GM12878 (cell line): ENCODE data around the gene CCL15. TPM values are rescaled to one million over a fixed set of nuclear protein-coding genes. Genes with fewer than 3 reads are reported as not detected.
A peak's percentile ranks its signal among the peaks of the same experiment; 100 is the strongest.

Experiments
- ATAC-seq: fragments of 200-7000 bp; cut with Tn5 transposase; 3 replicates; pipeline ENCODE4 v1.9.1; 2020; ENCODE audit warnings: mild to moderate bottlenecking, moderate library complexity
- BruUV-seq: library from RNA; stranded (reverse); fragments of 400-500 nt; replicated peaks from 2 replicates; lab custom pipeline; 2021; lab: Mats Ljungman, UMichigan
- CTCF ChIA-PET: fragments of 300-600 bp; sonication (Branson Sonifier 250); formaldehyde crosslinking; extraction: SDS; loops from one replicate; lab custom pipeline; 2021; ENCODE audit warnings: inconsistent platforms; lab: Yijun Ruan, JAX
- POLR2A ChIA-PET: fragments of 350-600 bp; formaldehyde crosslinking; extraction: SDS; loops from one replicate; lab custom pipeline; 2021; ENCODE audit warnings: inconsistent platforms; lab: Charles Lee
- RAD21 ChIA-PET: fragments of 300-600 bp; sonication (Branson Sonifier 250); formaldehyde crosslinking; loops from one replicate; lab custom pipeline; 2023; ENCODE audit warnings: antibody characterized with exemption; ENCODE audit not compliant: unreplicated experiment; lab: Charles Lee
- SMC1A ChIA-PET: fragments of 300-600 bp; sonication (Branson Sonifier 250); formaldehyde crosslinking; loops from one replicate; lab custom pipeline; 2023; ENCODE audit not compliant: unreplicated experiment, uncharacterized antibody; lab: Charles Lee
- DNase-seq: peaks from one replicate; pipeline ENCODE4 v3.0.0-alpha.2; 2011; ENCODE audit warnings: low read depth, low spot score
- FAIRE-seq: peaks from 3 replicates; lab custom pipeline; 2011; peaks lifted over from hg19 to GRCh38; lab: Jason Lieb, UNC
- H2AFZ ChIP-seq: 2 replicates; pipeline ENCODE4 v1.6.0; 2011; ENCODE audit warnings: low read depth, low read length, control low read depth; ENCODE audit not compliant: control insufficient read depth
- H3K27ac ChIP-seq: 2 replicates; pipeline ENCODE4 v1.5.1; 2011; ENCODE audit warnings: control low read depth; ENCODE audit not compliant: control insufficient read depth, insufficient read depth
- H3K27me3 ChIP-seq, 2 experiments: replicated peaks in 1 of 2; 2 replicates each; pipeline versions ENCODE4 v1.6.0 to v1.6.1; 2011; ENCODE audit warnings: low read length in 1 of 2; ENCODE audit not compliant: control insufficient read depth in 2 of 2, insufficient read depth in 2 of 2
- H3K36me3 ChIP-seq, 2 experiments: 2 replicates each; pipeline ENCODE4 v1.5.1; 2011; ENCODE audit warnings: low read length in 1 of 2; ENCODE audit not compliant: control insufficient read depth in 2 of 2, insufficient read depth in 2 of 2
- H3K4me1 ChIP-seq: 2 replicates; pipeline ENCODE4 v1.6.1; 2011; ENCODE audit warnings: mild to moderate bottlenecking, low read length, moderate library complexity, mixed read lengths; ENCODE audit not compliant: control insufficient read depth, insufficient read depth
- H3K4me2 ChIP-seq: 2 replicates; pipeline ENCODE4 v1.6.0; 2011; ENCODE audit warnings: control low read depth; ENCODE audit not compliant: control insufficient read depth, insufficient read depth
- H3K4me3 ChIP-seq: fragments of 200-600 bp; sonication (generic); 2 replicates; pipeline ENCODE4 v1.5.1; 2016
- H3K79me2 ChIP-seq: 2 replicates; pipeline ENCODE4 v1.6.0; 2011; ENCODE audit warnings: low read length; ENCODE audit not compliant: control insufficient read depth, insufficient read depth
- H3K9ac ChIP-seq: 2 replicates; pipeline ENCODE4 v1.8.0; 2011; ENCODE audit warnings: low read length, control low read depth, mixed read lengths; ENCODE audit not compliant: control insufficient read depth, insufficient read depth
- H3K9me3 ChIP-seq: replicated peaks from 3 replicates; pipeline ENCODE4 v1.5.1; 2011; ENCODE audit warnings: mild to moderate bottlenecking, low read length; ENCODE audit not compliant: control insufficient read depth, insufficient read depth
- H4K20me1 ChIP-seq: 2 replicates; pipeline ENCODE4 v1.6.0; 2011; ENCODE audit not compliant: control insufficient read depth, insufficient read depth
- DPF2 ChIP-seq: fragments of 450-650 bp; IDR thresholded peaks from 2 replicates; pipeline ENCODE4 v1.6.1; 2017; ENCODE audit warnings: mild to moderate bottlenecking
- MEF2B ChIP-seq: fragments of 450-650 bp; IDR thresholded peaks from 2 replicates; pipeline ENCODE4 v1.6.1; 2018; ENCODE audit warnings: mild to moderate bottlenecking, moderate library complexity; ENCODE audit not compliant: partially characterized antibody, poor library complexity, severe bottlenecking
- NR2F1 ChIP-seq: fragments of 450-650 bp; conservative IDR thresholded peaks from 2 replicates; pipeline ENCODE4 v1.6.1; 2017; ENCODE audit warnings: mild to moderate bottlenecking
- PAX5 ChIP-seq: IDR thresholded peaks from 2 replicates; pipeline ENCODE4 v1.6.1; 2011; ENCODE audit warnings: low read depth, low read length, borderline replicate concordance
- SPI1 ChIP-seq: IDR thresholded peaks from 2 replicates; pipeline ENCODE4 v1.6.1; 2011; ENCODE audit warnings: low read depth, mild to moderate bottlenecking, low read length, moderate library complexity, borderline replicate concordance; ENCODE audit not compliant: insufficient read depth
- ZNF622 ChIP-seq: fragments of 450-650 bp; IDR thresholded peaks from 2 replicates; pipeline ENCODE4 v1.6.1; 2017; ENCODE audit warnings: mild to moderate bottlenecking, inconsistent platforms
- WGBS: methylation state at CpG from one replicate; pipeline ENCODE4 v1.1.6; 2016; ENCODE audit warnings: low lambda C conversion rate; ENCODE audit not compliant: insufficient replicate concordance, insufficient coverage; ENCODE audit errors: missing lambda C conversion rate; 5-methylcytosine and 5-hydroxymethylcytosine counted together
- in situ Hi-C: fragments of 300-500 bp; cut with MboI; formaldehyde crosslinking; loops from 9 replicates; pipeline ENCODE4 v1.14.3; 2018; ENCODE audit warnings: mixed read lengths
- intact Hi-C: fragments of 100-400 bp; cut with micrococcal nuclease; formaldehyde crosslinking; loops from one replicate; pipeline ENCODE4 v1.14.2; 2022; ENCODE audit not compliant: unreplicated experiment
- polyA plus RNA-seq, 11 experiments: library from polyadenylated mRNA; depleted of rRNA in 4 of 11; unstranded in 6 of 11; stranded (reverse) in 5 of 11; fragments of >200 nt; fragmentation: Nextera tagmentation in 4 of 11; fragmentation: Illumina TruSeq in 1 of 11; extraction: Ambion mirVana in 4 of 11; extraction: Trizol in 1 of 11; gene quantifications; 1 replicate in 1 of 11; 2 replicates in 10 of 11; pipeline versions ENCODE4 v1.2.1 to v1.2.3, GENCODE V29; 2011 to 2016; ENCODE audit warnings: inconsistent platforms in 2 of 11, missing spikeins in 2 of 11, low read depth in 1 of 11
- total RNA-seq, 4 experiments: library from RNA; depleted of rRNA in 3 of 4; stranded (reverse); fragments of >200 nt in 3 of 4; fragmentation: Illumina TruSeq in 1 of 4; extraction: Trizol in 1 of 4; gene quantifications; 2 replicates each; pipeline versions ENCODE4 v1.2.1 to v1.2.3, GENCODE V29; 2013 to 2021
- TF ChIP-seq, protein P1 (sequence below): IDR thresholded peaks from 2 replicates; pipeline ENCODE4 v1.6.1; 2011; ENCODE audit warnings: borderline replicate concordance, low read depth, mild to moderate bottlenecking, moderate library complexity, low read length; ENCODE audit not compliant: insufficient read depth, poor library complexity, severe bottlenecking
- TF ChIP-seq, protein P2 (sequence below): IDR thresholded peaks from 2 replicates; pipeline ENCODE4 v1.6.1; 2012; ENCODE audit warnings: low read depth, low read length, improper control_type of control experiment

Gene CCL15
- total and polyA plus RNA-seq, 10 of the 15 experiments (the other 5 are each of a cell fraction or from before 2014, with no cell fraction given), result 0.12 TPM; not detected in 9

DNA sequence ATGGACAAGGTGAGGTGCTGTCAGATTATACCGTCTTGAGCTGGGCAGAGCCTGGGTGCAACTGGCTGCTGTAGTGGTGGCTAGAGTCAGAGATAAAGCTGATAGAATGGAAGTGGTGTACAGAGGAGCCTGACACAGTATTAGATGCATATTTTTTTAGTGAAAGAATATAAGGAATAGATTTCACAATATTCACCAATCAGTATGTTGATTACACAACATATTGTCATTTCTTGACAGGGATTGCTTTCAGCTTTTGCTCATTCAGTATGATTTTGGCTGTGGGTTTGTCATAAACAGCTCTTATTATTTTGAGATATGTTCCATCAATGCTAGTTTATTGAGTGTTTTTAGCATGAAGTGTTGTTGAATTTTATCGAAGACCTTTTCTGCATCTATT, 18.1 kb upstream of the CCL15 start (continued):
- TF ChIP-seq, protein P1, sequence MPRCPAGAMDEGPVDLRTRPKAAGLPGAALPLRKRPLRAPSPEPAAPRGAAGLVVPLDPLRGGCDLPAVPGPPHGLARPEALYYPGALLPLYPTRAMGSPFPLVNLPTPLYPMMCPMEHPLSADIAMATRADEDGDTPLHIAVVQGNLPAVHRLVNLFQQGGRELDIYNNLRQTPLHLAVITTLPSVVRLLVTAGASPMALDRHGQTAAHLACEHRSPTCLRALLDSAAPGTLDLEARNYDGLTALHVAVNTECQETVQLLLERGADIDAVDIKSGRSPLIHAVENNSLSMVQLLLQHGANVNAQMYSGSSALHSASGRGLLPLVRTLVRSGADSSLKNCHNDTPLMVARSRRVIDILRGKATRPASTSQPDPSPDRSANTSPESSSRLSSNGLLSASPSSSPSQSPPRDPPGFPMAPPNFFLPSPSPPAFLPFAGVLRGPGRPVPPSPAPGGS, result no peak
- TF ChIP-seq MEF2B (no peak), DPF2 (no peak), PAX5 (no peak), ZNF622 (no peak), SPI1 (no peak)

DNA sequence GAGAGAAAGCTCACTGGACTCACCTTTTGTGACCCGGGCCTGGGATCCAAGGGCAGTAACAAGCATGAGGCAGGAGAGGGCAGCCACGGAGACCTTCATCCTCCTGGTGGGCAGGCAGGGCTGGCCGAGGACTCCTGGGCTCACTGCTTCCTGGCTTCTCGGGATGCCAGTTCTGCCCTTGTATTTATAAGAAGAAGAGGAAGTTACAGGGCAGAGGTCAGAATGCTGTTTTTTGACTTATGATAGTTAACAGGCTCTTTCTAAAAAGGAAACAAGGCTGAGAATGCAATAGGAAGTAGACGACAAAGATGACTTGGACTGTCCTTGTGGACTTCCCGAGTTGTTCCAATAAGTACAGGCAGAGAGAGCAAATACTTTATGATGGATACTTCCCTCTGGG, 16.4 kb upstream of the CCL15 start, which contains the start of gene CCL23:
CCL23 (minus strand) TSS at position 174 of the 400 bp plus-strand sequence; CDS start at position 99, 75 bp downstream.
- DNase-seq (no peak), FAIRE-seq (no peak), ATAC-seq (no peak)
- Histone ChIP-seq H3K36me3 (no peaks in the 10 kb centered on the region), H3K4me3 (no peak within 1 kb of the TSS), H3K79me2 (no peaks in the 10 kb centered on the region), H4K20me1 (no peaks in the 10 kb centered on the region), H3K4me1 (no peaks in the 10 kb centered on the region), H3K9me3 (no peaks in the 10 kb centered on the region; the same call in 2 of the 3 replicates), H3K4me2 (no peak within 1 kb of the TSS), H3K9ac (no peak within 1 kb of the TSS), H3K27ac (no peak within 1 kb of the TSS), H2AFZ (no peak within 1 kb of the TSS), H3K27me3 (no peaks in the 10 kb centered on the region; a peak in 1 of 4 replicates)
- ChIA-PET CTCF (interaction anchor here (0.5 to 1.8 kb wide), 4 partner anchors 12 to 1640 kb away, joined by 3 to 6 read pairs (median 5); no protein-coding TSS in a partner anchor), RAD21 (interaction anchor here (1.3 kb wide), 1 partner anchor 56 kb away, joined by 8 read pairs; no protein-coding TSS in a partner anchor), POLR2A (no interaction called here), SMC1A (interaction anchor here (0.9 to 2.0 kb wide), 9 partner anchors 8 to 115 kb away, joined by 3 to 7 read pairs (median 4); no protein-coding TSS in a partner anchor)
- TF ChIP-seq, protein P2, sequence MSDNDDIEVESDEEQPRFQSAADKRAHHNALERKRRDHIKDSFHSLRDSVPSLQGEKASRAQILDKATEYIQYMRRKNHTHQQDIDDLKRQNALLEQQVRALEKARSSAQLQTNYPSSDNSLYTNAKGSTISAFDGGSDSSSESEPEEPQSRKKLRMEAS, result no peak
- peak; percentile 62; the same call in 1 of the 2 replicates for TF ChIP-seq NR2F1
- no TSS peak for BruUV-seq
- in situ Hi-C loops, result no loop called here
- 11% methylated on average over 6 of the region's 6 CpGs for WGBS
- intact Hi-C loops, result no loop called here
